ENCODE data around the gene GPR21. TPM values are rescaled to one million over a fixed set of nuclear protein-coding genes. Genes with fewer than 3 reads are reported as not detected.

The GPR21 gene
- total RNA-seq, 2 experiments from 2014 or later = 0.74 to 0.89 TPM

DNA sequence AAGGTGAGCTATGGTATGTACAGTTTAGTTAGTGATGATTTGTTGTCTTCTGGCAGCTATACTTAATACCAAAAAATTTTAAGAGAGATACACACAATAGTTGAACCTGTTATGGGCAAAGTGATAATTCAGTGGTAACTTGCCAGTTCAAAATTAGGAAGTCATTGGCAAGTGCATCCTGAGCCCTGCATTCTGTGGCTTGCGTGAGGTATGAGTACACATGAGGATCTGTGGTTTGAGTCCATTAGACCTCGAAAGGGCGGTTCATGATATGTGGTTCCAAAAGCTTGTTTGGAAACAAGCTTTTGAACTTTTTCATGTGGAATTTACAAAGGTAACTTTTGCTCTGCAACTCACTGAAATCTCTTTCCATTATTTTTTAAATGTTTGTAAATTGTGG, 47.0 kb downstream of the GPR21 start:
- Histone ChIP-seq H3K4me3 (ENCODE audit: low read length) (no peak overlapping the region), H3K27ac (ENCODE audit: low read depth in 1 of 2, low read length in 2 of 2) (no peak overlapping the region), H3K9me3 (ENCODE audit: control insufficient read depth in 1 of 2, insufficient read depth in 1 of 2, low read length in 2 of 2) (no peaks in the 10 kb centered on the region), H3K36me3 (ENCODE audit: insufficient read depth, low read length) (peaks cover 57% of the 10 kb centered on the region), H3K27me3 (ENCODE audit: control insufficient read depth in 1 of 2, insufficient read depth in 2 of 2, low read length in 2 of 2) (no peaks in the 10 kb centered on the region), H3K4me1 (ENCODE audit: insufficient read depth, low read length) (no peaks in the 10 kb centered on the region)
- CTCF ChIA-PET = interaction anchor here (2.3 kb wide), 1 partner anchor 269 kb away, joined by 13 read pairs; no protein-coding TSS in a partner anchor
- intact Hi-C loops (cut with DNase I, micrococcal nuclease) = loop anchor here (5.0 to 10.0 kb wide), 2 partner anchors 144 to 147 kb away; no protein-coding TSS in a partner anchor
- H3K27me3 Mint-ChIP-seq = no peaks in the 10 kb centered on the region
- POLR2A ChIA-PET = interaction anchor here (1.2 kb wide), 1 partner anchor 12 kb away, joined by 3 read pairs; no protein-coding TSS in a partner anchor
- no peak overlapping the region for H3K4me3 Mint-ChIP-seq
- no peaks in the 10 kb centered on the region for H3K4me1 Mint-ChIP-seq (ENCODE audit: low read depth)
- TF ChIP-seq, protein P1, sequence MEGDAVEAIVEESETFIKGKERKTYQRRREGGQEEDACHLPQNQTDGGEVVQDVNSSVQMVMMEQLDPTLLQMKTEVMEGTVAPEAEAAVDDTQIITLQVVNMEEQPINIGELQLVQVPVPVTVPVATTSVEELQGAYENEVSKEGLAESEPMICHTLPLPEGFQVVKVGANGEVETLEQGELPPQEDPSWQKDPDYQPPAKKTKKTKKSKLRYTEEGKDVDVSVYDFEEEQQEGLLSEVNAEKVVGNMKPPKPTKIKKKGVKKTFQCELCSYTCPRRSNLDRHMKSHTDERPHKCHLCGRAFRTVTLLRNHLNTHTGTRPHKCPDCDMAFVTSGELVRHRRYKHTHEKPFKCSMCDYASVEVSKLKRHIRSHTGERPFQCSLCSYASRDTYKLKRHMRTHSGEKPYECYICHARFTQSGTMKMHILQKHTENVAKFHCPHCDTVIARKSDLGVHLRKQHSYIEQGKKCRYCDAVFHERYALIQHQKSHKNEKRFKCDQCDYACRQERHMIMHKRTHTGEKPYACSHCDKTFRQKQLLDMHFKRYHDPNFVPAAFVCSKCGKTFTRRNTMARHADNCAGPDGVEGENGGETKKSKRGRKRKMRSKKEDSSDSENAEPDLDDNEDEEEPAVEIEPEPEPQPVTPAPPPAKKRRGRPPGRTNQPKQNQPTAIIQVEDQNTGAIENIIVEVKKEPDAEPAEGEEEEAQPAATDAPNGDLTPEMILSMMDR (IDR thresholded peaks at IDR 0.05) = no peak
- DNase-seq (no peak), ATAC-seq (ENCODE audit: poor library complexity) (no peak)
- peaks cover 93% of the 10 kb centered on the region for H3K36me3 Mint-ChIP-seq (ENCODE audit: low read depth)
- H3K9me3 Mint-ChIP-seq = no peaks in the 10 kb centered on the region
- H3K27ac Mint-ChIP-seq = no peak overlapping the region

DNA sequence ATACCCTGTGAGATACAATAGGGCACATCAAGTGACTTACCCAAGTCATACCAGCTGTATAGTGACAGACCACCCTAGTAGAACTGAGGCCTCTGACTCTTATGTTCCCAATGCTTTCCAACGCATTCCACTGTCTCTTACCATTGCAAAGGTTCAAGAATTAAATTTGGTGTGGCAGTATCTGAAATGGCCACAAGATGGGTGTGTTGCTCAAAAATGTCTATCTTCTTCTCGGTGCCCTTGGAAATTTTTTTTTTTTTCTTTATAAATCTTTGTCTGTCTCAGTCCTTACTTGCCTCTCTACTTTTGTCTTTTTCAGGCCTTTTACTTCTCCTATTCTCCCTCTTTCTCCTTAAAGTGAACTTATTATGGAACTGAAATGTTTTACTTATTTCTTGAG, 48.4 kb downstream of the GPR21 start:
- Histone ChIP-seq H3K36me3 (ENCODE audit: insufficient read depth, low read length) (peaks cover 56% of the 10 kb centered on the region), H3K4me3 (ENCODE audit: low read length) (no peak overlapping the region), H3K4me1 (ENCODE audit: insufficient read depth, low read length) (no peaks in the 10 kb centered on the region), H3K27me3 (ENCODE audit: control insufficient read depth in 1 of 2, insufficient read depth in 2 of 2, low read length in 2 of 2) (no peaks in the 10 kb centered on the region), H3K27ac (ENCODE audit: low read depth in 1 of 2, low read length in 2 of 2) (no peak overlapping the region), H3K9me3 (ENCODE audit: control insufficient read depth in 1 of 2, insufficient read depth in 1 of 2, low read length in 2 of 2) (no peaks in the 10 kb centered on the region)
- H3K4me1 Mint-ChIP-seq (ENCODE audit: low read depth) = no peaks in the 10 kb centered on the region
- peak; percentile 49 for ATAC-seq (ENCODE audit: poor library complexity)
- TF ChIP-seq, protein P1 (IDR thresholded peaks at IDR 0.05) = peak; percentile 65
- DNase-seq = peak in 4 of 14 experiments; percentile 21 to 55 (median 40)
- ChIA-PET CTCF (interaction anchor here (1.4 to 2.3 kb wide), 2 partner anchors 268 kb away, joined by 7 to 13 read pairs; no protein-coding TSS in a partner anchor), POLR2A (no interaction called here)
- H3K4me3 Mint-ChIP-seq = no peak overlapping the region
- H3K36me3 Mint-ChIP-seq (ENCODE audit: low read depth) = peaks cover 90% of the 10 kb centered on the region
- no peak overlapping the region for H3K27ac Mint-ChIP-seq
- H3K9me3 Mint-ChIP-seq = no peaks in the 10 kb centered on the region
- intact Hi-C loops (cut with DNase I, micrococcal nuclease) = loop anchor here (1.0 to 10.0 kb wide), 3 partner anchors 143 to 268 kb away; no protein-coding TSS in a partner anchor
- H3K27me3 Mint-ChIP-seq = no peaks in the 10 kb centered on the region

DNA sequence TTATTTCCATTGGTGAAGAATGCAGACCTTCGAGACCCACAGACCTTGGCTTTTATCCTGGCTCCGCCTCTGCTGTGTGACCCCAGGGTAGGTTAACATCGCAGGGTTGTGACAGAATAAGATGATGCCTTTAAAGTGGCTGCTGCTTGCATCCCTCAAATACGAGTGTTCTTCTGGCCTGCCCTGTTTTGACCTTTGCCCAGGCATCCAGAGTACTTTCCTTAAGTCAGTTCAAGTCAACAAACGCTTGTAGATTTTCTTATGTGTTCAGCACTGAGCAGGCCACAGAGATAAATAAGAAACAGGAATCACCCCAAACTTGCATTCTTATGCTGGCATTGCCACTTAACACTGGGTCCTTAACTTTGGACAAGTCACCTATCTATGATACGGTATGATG, 50.2 kb downstream of the GPR21 start:
- no peak for DNase-seq
- TF ChIP-seq, protein P1 (IDR thresholded peaks at IDR 0.05) = no peak
- H3K27me3 ChIP-seq (ENCODE audit: control insufficient read depth in 1 of 2, insufficient read depth in 2 of 2, low read length in 2 of 2) = no peaks in the 10 kb centered on the region
- H3K4me3 Mint-ChIP-seq = no peak overlapping the region
- no peaks in the 10 kb centered on the region for H3K9me3 ChIP-seq (ENCODE audit: control insufficient read depth in 1 of 2, insufficient read depth in 1 of 2, low read length in 2 of 2)
- no peak overlapping the region for H3K27ac Mint-ChIP-seq
- no peaks in the 10 kb centered on the region for H3K4me1 Mint-ChIP-seq (ENCODE audit: low read depth)
- H3K4me3 ChIP-seq (ENCODE audit: low read length) = no peak overlapping the region
- no peaks in the 10 kb centered on the region for H3K4me1 ChIP-seq (ENCODE audit: insufficient read depth, low read length)
- no peak overlapping the region for H3K27ac ChIP-seq (ENCODE audit: low read depth in 1 of 2, low read length in 2 of 2)
- peaks cover 53% of the 10 kb centered on the region for H3K36me3 ChIP-seq (ENCODE audit: insufficient read depth, low read length)
- H3K9me3 Mint-ChIP-seq = no peaks in the 10 kb centered on the region
- ATAC-seq (ENCODE audit: poor library complexity) = no peak
- H3K27me3 Mint-ChIP-seq = no peaks in the 10 kb centered on the region
- peaks cover 86% of the 10 kb centered on the region for H3K36me3 Mint-ChIP-seq (ENCODE audit: low read depth)
- ChIA-PET CTCF (interaction anchor here (2.3 kb wide), 1 partner anchor 266 kb away, joined by 10 read pairs; no protein-coding TSS in a partner anchor), POLR2A (no interaction called here)
- intact Hi-C loops (cut with DNase I, micrococcal nuclease) = loop anchor here (5.0 to 10.0 kb wide), 2 partner anchors 141 to 144 kb away; no protein-coding TSS in a partner anchor

Measured in CD4-positive, alpha-beta T cell (primary cell).